HG03469 (cell line): ENCODE measurements around the gene ARHGAP45.
"Not testable (repeated sequence)": the region's sequence is repeated elsewhere in the genome, so short reads cannot be mapped to it uniquely, and the experiment has no call there.

Experiments used
- ATAC-seq: cut with Tn5 transposase; IDR thresholded peaks from one replicate; pipeline ENCODE4 v1.9.1; 2021; ENCODE audit warnings: mild to moderate bottlenecking, moderate library complexity, moderate number of reproducible peaks; ENCODE audit not compliant: unreplicated experiment

Gene ARHGAP45

GRCh38 chr19:1113986-1114483 is 47.1 kb downstream of the ARHGAP45 start:
- no peak for ATAC-seq

DNA sequence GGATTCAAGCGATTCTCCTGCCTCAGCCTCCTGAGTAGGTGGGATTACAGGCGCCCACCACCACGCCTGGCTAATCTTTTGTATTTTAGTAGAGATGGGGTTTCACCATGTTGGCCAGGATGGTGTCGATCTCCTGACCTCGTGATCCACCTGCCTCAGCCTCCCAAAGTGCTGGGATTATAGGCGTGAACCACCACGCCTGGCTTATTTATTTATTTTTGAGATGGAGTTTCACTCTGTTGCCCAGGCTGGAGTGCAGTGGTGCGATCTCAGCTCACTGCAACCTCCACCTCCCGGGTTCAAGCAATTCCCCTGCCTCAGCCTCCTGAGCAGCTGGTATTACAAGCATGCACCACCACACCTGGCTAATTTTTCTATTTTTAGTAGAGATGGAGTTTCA is 47.8 kb downstream of the ARHGAP45 start:
- not testable (repeated sequence) for ATAC-seq

DNA sequence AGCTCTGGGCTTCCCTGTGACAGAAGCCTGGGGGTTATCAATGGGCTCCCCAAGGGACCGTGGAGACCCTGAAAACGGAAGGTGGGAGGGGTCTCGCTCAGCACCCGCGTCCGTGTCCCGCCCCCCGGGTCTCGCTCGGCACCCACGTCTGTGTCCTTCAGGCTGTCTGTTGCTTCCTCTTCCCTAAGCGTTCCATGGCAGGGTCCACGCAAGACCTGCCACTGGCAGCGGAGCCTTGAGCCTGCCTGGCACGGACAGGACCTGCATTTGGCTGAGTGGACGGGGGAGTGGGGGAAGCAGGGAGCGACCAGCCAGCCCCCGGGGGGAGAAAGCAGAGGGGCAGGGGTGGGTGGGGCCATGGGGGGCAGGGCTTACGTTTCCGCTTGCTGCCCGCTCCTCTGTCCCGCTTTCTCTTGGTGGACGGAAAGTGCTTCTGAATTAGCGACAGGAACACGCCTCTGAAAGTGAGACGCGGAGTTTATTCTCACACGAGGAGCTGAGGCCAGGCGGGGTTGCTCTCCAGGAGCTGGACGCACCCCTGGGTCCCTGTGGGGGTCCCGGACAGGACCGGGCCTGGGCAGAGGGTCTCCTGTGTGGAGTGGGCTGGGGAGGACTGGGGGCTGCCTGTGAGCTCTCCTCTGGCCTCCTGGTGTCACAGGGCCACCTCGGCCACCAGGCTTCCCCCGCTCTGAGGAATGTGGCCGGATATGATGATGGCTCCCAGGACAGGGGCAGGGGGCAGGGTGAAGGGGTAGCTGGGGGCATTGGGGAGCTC is 48.9 kb downstream of the ARHGAP45 start:
- no peak for ATAC-seq

DNA sequence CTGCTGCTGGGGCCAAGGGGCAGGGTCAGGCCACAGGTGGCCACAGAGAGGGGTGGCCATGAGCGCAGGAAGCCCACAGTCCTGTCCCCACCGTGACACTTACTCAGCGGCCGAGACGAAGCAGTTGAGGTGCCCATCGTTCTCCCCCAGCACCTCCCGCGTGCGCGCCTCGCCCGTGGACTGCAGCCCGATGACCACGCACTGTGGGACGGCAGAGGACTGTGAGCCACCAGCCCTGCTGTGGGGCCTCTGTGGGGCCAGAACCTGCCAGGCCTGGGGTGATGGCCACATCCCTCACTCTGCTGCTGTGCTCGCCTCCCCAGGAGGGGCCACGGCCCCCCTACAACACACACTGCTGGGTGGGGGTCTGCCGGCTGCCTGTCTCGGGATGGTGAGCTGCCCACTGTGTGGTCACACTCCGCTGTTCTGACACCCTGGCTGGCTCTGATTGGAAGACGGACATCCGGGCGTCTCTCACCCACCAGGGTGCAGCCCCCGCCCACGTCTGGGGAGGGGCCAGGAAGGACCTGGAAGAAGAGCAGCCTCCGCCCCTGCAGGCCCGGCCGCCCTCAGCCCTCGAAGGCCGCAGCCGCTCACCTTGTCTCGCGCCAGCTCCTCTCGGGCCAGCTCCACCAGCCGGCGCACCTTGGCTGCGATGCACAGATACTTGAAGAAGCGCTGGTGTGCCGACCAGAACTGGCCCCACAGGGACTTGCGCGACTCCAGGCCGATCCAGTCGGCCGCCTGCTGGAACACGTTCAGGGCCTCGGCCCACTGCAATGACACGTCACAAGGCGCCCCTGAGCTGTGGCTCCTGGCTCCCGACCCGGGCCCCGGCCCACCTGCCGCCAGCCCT is 50.0 kb downstream of the ARHGAP45 start:
- ATAC-seq: no peak

- ATAC-seq: no peak
These were observed 50.7 kb downstream of the ARHGAP45 start for GRCh38 chr19:1117654-1118053.

GRCh38 chr19:1118999-1119398 is 52.0 kb downstream of the ARHGAP45 start:
- ATAC-seq: no peak

GRCh38 chr19:1119475-1120217 is 52.7 kb downstream of the ARHGAP45 start:
- no peak for ATAC-seq

- no peak for ATAC-seq
These were observed 54.4 kb downstream of the ARHGAP45 start for GRCh38 chr19:1121395-1121794.

DNA sequence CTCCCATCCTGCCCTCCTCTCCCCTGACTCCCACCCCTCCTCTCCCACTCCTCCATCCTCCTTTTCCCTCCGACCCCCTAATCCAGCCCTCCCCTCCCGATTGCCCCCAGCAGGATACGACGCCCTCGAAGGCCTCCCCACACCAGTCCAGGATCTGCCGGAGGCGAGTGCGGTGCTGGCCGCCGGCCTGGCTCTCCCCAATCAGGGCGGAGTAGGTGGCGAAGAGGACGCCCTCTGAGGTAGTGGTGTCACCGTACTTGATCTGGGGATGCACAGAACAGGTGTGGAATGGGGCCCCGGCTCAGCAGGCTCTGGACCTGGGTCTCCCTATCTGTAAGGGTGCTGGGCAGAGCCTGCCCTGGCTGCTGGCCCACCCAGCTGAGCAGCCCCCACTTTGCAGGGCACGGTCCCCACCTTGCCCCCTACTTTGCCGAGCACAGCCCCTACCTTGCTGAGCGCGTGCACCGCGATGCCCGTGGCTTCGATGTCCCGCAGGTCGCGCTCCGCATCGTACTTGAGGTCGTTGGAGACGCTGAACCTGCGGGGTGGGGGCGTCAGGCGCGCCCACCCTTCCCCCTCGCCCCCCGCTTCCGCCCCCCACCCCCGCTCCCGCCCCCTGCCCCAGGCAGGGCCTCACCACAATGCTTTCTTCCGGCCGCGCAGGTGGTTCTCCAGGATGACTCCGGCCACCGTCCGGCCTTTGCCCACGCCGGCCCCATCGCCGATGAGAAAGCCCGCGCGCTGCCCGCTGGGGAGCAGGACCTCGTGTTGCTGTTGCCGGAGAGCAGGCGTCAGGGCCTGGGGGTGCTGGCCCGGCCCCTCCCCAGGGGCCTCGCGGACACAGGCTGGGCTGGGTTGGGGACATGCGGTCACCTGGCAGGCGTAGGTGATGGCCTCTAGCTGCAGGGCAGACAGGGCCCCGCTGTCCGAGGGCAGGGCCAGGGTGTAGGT is 55.3 kb downstream of the ARHGAP45 start:
- ATAC-seq: no peak

DNA sequence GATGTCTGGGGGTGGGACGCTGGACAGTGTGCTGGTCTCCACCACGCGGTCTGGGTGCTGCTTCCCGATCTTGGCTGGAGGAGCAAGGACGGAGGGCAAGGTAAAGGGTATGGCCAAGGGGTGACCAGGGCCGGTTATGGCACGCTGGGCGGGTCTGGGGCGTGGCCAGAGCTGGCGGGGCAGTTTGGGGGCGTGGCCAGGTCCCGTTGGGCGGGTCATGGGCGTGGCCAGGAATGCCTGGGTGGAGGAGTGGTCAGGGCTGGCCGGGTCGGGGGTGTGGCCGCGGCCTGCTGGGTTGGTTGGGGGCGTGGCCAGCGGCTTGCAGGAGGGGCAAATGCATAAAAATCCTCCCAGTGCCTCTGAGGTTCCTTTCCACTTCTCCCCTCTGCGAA is 56.0 kb downstream of the ARHGAP45 start:
- ATAC-seq: no peak

DNA sequence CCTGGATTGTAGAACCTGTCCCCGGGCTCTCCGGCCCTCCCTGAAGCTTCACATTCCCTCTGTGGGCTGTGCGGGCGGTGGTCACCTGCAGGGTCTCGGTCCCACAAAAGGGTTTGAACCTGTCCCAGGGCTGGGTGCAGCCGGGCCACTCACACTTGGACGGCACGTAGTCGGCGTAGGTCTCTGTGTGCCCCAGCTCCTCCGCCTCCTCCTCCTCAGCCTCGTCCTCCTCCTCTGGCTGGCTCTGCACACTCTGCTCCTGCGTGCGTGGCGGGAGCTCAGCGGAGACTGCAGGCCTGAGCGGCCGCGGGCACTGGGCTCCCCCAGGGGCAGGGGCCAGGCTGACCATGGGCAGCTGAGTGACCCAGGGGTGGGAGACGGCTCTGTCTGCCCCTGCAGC is 56.4 kb downstream of the ARHGAP45 start:
- ATAC-seq: no peak

DNA sequence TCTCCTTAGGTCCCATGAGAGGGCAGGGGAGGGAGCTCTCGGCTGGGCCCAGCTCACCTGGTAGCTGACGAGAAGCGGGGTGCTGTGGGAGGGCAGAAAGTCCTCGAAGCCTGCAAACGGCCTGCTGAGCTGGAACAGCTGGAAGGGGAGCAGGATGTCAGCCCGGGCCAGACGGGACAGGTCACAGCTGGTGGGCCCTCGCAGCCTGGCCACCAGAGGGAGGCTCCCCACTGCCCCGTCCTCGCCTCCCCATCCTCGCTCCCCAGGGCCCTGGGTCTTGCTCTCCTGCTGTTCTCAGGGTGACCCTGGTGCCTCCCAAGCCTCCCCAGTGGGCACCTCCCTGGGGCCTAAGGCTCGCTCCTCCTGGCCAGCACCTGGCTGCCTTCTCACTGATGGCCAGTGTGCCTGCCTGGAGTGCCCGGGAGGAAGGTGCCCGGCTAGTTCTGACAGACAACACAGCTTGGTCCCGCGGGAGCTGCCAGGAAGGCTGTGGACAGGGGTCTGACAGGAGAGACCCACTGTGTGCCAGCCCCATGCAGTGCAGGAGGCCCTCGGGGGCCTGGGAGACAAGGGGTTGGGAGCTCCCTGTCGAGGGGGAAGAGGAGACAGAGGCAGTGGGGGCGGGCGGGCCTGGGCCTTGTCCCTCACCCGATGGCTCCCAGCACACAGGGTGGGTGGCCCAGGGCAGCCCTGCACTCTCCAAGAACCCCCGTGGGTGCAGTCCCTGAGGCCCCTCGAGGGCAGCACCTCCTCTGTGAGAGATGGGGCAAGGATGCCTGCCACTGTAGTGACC is 57.1 kb downstream of the ARHGAP45 start:
- ATAC-seq: no peak

DNA sequence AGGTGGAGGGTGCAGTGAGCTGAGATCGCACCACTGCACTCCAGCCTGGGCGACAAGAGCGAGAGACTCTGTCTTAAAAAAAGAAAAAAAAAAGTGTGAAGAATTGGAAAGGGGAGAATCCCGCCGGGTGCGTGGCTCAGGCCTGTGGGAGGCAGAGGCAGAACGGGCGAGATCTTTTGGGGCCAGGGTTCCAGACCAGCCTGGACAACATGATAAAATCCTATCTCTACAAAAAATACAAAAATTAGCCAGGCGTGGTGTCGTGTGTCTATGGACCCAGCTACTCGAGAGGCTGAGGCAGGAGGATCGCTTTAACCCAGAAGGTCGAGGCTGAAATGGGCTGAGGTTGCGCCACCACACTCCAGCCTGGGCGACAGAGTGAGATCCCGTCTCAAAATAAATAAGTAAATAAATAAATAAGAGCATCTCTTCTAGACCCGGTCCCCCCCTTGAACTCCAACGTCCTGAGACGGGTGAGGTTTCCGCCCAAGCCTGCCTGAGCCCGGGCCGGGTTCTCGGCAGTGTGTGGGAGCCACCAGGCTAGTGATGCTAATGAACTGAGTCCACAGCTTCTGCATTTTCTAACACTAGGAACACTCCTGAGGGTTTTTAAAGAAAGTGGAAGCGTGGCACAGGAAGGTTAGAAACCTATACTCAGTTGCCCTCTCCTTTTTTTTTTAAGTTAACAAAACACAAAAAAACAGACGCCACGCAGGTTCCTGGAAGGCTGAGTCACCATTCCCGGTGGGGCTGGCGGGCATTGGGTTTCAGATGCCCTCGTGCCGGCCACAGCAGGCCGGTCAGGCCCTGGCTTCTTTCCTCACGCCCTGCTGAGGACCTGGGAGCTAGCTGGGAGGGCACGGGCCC is 58.9 kb downstream of the ARHGAP45 start:
- ATAC-seq: no peak

- ATAC-seq: no peak
These were observed 60.2 kb downstream of the ARHGAP45 start for GRCh38 chr19:1126984-1127760.

DNA sequence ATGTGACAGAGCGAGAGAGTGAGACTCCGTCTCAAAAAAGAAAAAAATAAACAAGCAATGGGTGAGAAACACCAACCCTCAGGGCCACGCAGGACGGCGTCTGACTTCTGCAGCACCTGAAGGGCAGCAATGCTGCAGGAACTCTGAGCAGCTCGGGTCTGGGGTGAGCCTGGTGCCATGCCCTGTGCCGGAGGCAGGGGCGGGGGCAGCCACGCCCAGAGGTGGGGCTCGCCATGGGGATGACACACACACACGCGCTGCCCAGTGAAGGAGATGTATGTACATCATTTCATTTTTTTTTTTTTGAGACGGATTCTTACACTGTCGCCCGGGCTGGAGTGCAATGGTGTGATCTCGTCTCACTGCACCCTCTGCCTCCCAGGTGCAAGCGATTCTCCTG is 61.1 kb downstream of the ARHGAP45 start:
- no peak for ATAC-seq

DNA sequence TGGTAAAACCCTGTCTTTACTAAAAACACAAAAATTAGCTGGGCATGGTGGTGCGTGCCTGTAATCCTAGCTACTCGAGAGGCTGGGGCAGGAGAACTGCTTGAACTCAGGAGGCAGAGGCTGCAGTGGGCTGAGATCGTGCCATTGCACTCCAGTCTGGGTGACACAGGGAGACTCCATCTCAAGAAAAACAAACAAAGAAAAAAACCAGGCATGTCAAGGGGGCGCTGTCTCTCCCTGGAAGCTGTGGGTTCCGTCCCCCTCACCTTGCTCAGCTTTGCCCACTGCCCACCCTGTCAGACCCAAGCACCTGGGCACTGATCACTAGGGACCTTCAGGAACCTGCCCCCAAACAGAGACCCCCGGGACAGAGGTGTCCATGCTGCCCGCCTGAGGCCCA is 62.1 kb downstream of the ARHGAP45 start:
- not testable (repeated sequence) for ATAC-seq

- ATAC-seq: no peak
These were observed 62.6 kb downstream of the ARHGAP45 start for GRCh38 chr19:1129535-1129934.
